Measurements from ENCODE around the gene CD19. TPM values are rescaled to one million over a fixed set of nuclear protein-coding genes. Genes with fewer than 3 reads are reported as not detected.

The CD19 gene
- total RNA-seq, 1 donor from 2014 or later = not detected

DNA sequence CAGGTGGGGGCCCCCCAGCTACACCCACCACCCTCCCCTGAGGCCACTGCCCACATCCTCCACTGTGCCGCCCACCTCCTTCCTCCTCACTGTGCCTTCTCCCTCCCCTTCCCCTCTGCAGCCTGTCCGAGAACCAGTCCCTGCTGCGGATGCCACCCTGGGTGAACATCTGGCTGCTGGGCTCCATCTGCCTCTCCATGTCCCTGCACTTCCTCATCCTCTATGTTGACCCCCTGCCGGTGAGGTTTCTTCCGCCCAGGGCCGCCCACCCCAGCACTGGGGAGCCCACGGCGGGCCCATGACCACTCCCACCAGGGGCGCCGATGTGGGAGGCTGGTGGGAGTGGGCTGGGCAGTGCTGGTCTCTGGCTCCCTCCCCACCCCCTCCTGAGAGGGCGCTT lies 28.9 kb upstream of the CD19 start:
- Histone ChIP-seq H3K4me1 (no peaks in the 10 kb centered on the region), H3K4me3 (no peak overlapping the region), H3K9me3 (no peaks in the 10 kb centered on the region), H3K27me3 (no peaks in the 10 kb centered on the region), H3K27ac (no peak overlapping the region), H3K36me3 (peaks cover 0 to 12% of the 10 kb centered on the region in 2 donors)
- intact Hi-C loops (cut with DNase I) = no loop called here
- TF ChIP-seq POLR2AphosphoS5 (IDR thresholded peaks at IDR 0.05; ENCODE audit: insufficient read depth in 1 of 2, low read depth in 1 of 2) (no peak), CTCF (IDR thresholded peaks at IDR 0.05) (no peak), POLR2A (IDR thresholded peaks at IDR 0.05) (no peak)
- DNase-seq (ENCODE audit: extremely low spot score in 2 of 2) = no peak

DNA sequence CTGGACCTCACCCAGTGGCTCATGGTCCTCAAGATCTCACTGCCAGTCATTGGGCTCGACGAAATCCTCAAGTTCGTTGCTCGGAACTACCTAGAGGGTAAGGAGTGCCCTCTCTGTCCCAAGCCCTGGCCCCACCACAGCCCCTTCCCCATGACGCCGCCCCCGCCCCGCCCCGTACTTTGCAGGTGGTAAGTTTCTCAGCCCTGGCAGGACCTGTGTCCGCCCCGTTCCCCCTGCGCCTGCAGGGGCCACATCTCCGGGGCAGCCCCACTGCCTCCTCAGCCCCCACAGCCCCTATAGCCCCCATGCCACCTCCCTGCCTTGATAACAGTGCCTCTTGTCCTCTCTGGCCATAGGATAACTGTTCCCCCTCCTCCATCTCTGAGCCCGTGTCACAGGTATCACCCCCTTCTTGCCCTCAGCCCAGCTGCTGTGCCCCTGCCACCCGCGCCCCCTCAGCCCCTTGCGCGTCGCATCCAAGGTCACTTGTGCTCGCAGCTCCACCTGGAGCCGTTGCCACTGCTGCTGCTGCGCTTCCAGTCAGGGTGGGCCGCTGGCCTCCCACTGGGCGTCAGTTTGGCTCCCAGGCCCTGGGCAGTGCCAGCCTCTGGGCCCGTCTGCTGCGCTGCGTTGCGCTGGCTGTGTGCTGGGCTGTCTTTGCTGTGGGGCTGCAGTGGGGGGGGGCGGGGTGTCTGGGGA lies 28.3 kb upstream of the CD19 start:
- intact Hi-C loops (cut with DNase I) = no loop called here
- H3K27ac ChIP-seq = no peak overlapping the region
- DNase-seq (ENCODE audit: extremely low spot score in 2 of 2) = no peak
- no peaks in the 10 kb centered on the region for H3K27me3 ChIP-seq
- H3K4me3 ChIP-seq = no peak overlapping the region
- H3K4me1 ChIP-seq = no peaks in the 10 kb centered on the region
- no peaks in the 10 kb centered on the region for H3K9me3 ChIP-seq
- H3K36me3 ChIP-seq = peaks cover 0 to 18% of the 10 kb centered on the region in 2 donors
- TF ChIP-seq POLR2AphosphoS5 (IDR thresholded peaks at IDR 0.05; ENCODE audit: insufficient read depth in 1 of 2, low read depth in 1 of 2) (no peak), CTCF (IDR thresholded peaks at IDR 0.05) (no peak), POLR2A (IDR thresholded peaks at IDR 0.05) (no peak)

DNA sequence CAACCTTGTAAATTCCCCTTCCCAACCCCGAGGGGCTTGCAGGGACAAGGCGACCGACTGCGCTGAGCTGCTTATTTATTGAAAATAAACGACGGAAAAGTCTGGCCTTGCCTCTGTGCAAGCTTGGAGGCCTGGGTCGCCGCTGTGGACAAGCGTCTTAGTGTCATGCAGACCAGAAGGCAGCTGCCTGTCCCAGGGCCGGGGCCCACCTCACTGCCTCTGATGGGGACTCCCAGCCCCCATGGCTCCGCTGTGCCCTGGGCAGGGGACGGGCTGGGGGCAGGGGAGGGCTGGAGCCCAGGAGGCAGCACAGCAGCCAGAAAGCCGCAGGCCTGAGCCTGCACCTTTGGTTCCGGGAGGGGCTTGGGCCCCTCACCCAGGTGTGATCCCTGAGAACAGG lies 27.4 kb upstream of the CD19 start:
- Histone ChIP-seq H3K27ac (no peak overlapping the region), H3K4me3 (no peak overlapping the region), H3K9me3 (no peaks in the 10 kb centered on the region), H3K36me3 (peaks cover 0 to 20% of the 10 kb centered on the region in 2 donors), H3K4me1 (no peaks in the 10 kb centered on the region), H3K27me3 (no peaks in the 10 kb centered on the region)
- no peak for DNase-seq (ENCODE audit: extremely low spot score in 2 of 2)
- intact Hi-C loops (cut with DNase I) = no loop called here
- TF ChIP-seq CTCF (IDR thresholded peaks at IDR 0.05) (no peak), POLR2A (IDR thresholded peaks at IDR 0.05) (no peak), POLR2AphosphoS5 (IDR thresholded peaks at IDR 0.05; ENCODE audit: insufficient read depth in 1 of 2, low read depth in 1 of 2) (no peak)

DNA sequence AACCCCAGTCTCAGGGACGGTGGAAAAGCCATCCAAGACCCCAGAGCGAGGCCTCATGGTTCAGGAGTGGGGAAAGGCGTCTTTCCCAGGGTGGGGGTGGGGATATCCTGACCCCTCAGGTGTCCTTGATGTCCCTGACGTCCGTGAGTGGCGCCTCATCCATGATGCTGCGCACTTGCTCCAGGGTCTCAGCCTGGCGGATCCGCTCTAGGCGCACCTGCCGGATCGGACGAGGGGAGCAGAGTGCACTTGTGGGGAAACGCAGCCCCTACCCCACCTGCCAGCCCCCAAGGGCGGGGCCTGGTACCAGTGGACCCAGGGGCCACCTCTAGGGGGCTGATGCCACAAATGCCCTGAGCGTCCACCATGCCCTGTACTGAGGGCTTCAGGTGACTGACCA lies 26.9 kb upstream of the CD19 start:
- H3K9me3 ChIP-seq = no peaks in the 10 kb centered on the region
- no peaks in the 10 kb centered on the region for H3K4me1 ChIP-seq
- DNase-seq (ENCODE audit: extremely low spot score in 2 of 2) = no peak
- H3K27ac ChIP-seq = no peak overlapping the region
- H3K27me3 ChIP-seq = no peaks in the 10 kb centered on the region
- TF ChIP-seq POLR2A (IDR thresholded peaks at IDR 0.05) (no peak), CTCF (IDR thresholded peaks at IDR 0.05) (no peak), POLR2AphosphoS5 (IDR thresholded peaks at IDR 0.05; ENCODE audit: insufficient read depth in 1 of 2, low read depth in 1 of 2) (no peak)
- intact Hi-C loops (cut with DNase I) = no loop called here
- peaks cover 0 to 20% of the 10 kb centered on the region in 2 donors for H3K36me3 ChIP-seq
- H3K4me3 ChIP-seq = no peak overlapping the region

DNA sequence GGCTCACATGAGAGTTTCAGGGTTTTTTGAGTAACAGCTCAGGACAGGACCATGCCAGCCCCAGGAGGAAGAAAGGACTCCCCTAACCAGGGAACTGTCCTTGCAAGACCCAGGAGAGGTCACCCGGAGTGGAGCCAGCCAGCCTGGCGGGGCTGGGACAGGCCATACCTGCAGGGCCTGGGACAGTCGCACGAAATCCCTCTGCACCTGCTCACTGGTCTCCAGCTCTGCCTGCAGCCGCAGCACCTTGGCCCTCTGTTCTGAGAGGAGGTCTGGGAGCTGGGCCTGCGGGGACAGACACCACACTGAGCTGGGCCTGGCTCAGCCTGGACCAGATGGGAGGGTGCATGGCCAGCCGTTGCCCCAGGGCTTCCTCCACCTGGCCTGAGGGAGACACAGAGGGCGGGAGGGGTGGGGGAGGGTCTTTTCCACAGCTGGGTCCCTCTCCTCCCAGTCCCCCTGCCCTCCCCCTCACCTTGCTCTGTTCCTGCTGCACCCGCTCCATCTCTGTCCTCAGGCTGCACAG lies 26.5 kb upstream of the CD19 start:
- no peak for DNase-seq (ENCODE audit: extremely low spot score in 2 of 2)
- TF ChIP-seq POLR2A (IDR thresholded peaks at IDR 0.05) = no peak
- intact Hi-C loops (cut with DNase I) = no loop called here
- Histone ChIP-seq H3K27me3 (no peaks in the 10 kb centered on the region), H3K4me3 (no peak overlapping the region), H3K9me3 (no peaks in the 10 kb centered on the region), H3K4me1 (no peaks in the 10 kb centered on the region), H3K36me3 (peaks cover 0 to 22% of the 10 kb centered on the region in 2 donors), H3K27ac (no peak overlapping the region)
